Vagina (tissue), 2 donors: Measurements from ENCODE around the gene PURA.

Experiments
- POLR2A ChIP-seq, 2 donors: fragments of 450-650 bp; IDR thresholded peaks; one replicate each; pipeline ENCODE4 v1.6.1; 2017; ENCODE audit warnings: antibody characterized with exemption in 2 of 2, mild to moderate bottlenecking in 2 of 2, moderate library complexity in 2 of 2
- POLR2AphosphoS5 ChIP-seq, 2 donors: sonication (generic); formaldehyde crosslinking; IDR thresholded peaks; one replicate each; pipeline ENCODE4 v1.9.0; 2017; ENCODE audit warnings: antibody characterized with exemption in 2 of 2, mild to moderate bottlenecking in 2 of 2, low read depth in 1 of 2; ENCODE audit not compliant: insufficient read depth in 1 of 2
- TF ChIP-seq, protein P1 (sequence below), 3 experiments: fragments of 450-650 bp in 2 of 3; fragments of 200-600 bp in 1 of 3; sonication (generic) in 1 of 3; IDR thresholded peaks; one replicate each; pipeline ENCODE4 v1.5.1; 2017 to 2019; ENCODE audit warnings: antibody characterized with exemption in 3 of 3, mild to moderate bottlenecking in 2 of 3, moderate library complexity in 2 of 3

DNA sequence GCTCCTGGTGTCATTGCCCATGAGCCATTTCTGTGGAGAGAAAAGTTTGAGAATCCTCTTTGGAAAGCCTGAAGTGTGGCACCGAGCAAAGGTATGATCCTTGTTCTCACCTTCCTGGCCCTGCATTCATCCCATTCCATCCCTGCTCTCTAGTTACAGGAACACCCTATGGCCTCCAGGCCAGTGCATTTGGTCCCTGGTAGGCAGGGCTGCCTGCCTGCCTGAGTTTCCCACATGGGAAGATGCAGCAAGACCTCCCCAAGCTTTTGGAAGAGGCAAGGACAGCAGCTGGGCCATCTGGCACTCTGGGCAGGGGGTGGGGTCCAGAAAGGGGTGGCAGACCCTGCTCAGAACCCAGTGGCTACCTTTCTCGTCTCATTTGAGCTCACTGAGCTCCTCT lies 36.3 kb downstream of the PURA start:
- TF ChIP-seq, protein P1, sequence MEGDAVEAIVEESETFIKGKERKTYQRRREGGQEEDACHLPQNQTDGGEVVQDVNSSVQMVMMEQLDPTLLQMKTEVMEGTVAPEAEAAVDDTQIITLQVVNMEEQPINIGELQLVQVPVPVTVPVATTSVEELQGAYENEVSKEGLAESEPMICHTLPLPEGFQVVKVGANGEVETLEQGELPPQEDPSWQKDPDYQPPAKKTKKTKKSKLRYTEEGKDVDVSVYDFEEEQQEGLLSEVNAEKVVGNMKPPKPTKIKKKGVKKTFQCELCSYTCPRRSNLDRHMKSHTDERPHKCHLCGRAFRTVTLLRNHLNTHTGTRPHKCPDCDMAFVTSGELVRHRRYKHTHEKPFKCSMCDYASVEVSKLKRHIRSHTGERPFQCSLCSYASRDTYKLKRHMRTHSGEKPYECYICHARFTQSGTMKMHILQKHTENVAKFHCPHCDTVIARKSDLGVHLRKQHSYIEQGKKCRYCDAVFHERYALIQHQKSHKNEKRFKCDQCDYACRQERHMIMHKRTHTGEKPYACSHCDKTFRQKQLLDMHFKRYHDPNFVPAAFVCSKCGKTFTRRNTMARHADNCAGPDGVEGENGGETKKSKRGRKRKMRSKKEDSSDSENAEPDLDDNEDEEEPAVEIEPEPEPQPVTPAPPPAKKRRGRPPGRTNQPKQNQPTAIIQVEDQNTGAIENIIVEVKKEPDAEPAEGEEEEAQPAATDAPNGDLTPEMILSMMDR (IDR thresholded peaks at IDR 0.05), result no peak
- no peak for TF ChIP-seq POLR2A (IDR thresholded peaks at IDR 0.05)
- no peak for TF ChIP-seq POLR2AphosphoS5 (IDR thresholded peaks at IDR 0.05; ENCODE audit: insufficient read depth in 1 of 2, low read depth in 1 of 2)
